GM21576 (cell line): ENCODE measurements around the gene CETP.

Source experiments
- ATAC-seq: cut with Tn5 transposase; IDR thresholded peaks from one replicate; pipeline ENCODE4 v1.9.1; 2021; ENCODE audit warnings: mild to moderate bottlenecking, moderate library complexity; ENCODE audit not compliant: unreplicated experiment

Gene CETP

DNA sequence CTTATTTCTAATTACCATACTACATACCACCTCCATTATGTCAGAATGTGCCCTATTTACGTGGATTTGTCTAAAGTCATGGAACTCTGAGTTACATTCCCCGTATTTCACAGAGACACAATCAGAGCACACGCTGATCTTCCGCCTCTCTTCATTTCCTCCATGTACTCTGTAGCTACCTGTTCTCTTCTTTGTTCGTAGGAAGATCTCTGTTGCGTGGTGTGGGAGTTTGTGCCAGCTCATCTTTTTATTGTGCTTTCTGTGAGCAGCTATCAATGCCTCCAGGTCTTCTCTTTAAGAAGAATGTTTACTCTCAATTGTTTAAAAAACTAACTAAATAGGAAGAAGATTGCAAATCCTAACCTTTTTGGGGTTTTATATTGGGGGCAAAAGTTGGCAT is 54.6 kb downstream of the CETP start:
- no peak for ATAC-seq

DNA sequence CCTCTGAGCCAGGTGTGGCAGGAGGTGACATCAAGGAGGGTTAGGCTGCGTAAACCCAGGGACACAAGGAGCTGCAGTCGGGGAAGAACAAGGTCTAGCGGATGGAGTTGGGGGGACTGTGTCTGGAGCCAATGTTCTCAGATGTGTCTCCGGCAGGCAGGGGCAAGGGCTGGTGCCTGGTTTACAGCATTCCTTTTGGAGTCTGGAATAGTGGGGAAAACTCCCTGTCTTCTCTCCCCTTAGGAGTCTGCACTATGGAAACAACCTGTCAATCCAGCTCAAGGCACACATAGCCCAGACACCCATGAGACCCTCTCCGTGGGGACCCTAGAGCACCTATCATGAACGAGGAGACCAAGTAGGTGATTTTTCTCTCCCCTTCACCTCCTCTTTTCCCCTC is 55.1 kb downstream of the CETP start:
- no peak for ATAC-seq

DNA sequence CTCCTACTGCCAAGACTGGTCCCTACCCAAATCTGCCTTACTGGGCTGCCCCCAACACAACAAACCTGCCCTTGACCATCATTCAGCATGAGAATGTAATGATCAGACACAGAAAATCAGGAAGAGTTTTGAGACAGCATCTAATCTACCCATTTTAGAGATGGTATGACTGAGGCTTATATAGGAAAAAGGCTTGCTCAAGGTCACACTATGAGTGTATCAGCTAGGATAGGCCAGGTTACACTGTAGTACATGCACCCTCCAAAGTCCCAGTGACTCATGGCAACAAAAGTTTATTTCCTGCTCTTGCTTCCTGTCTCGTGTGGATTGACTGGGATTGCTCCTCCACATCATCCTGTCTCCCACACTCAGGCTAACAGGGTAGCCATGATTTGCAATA is 55.5 kb downstream of the CETP start:
- no peak for ATAC-seq

GRCh38 chr16:57019746-57020145 is 58.0 kb downstream of the CETP start:
- ATAC-seq, result no peak

GRCh38 chr16:57020651-57021050 is 58.9 kb downstream of the CETP start:
- ATAC-seq, result no peak

DNA sequence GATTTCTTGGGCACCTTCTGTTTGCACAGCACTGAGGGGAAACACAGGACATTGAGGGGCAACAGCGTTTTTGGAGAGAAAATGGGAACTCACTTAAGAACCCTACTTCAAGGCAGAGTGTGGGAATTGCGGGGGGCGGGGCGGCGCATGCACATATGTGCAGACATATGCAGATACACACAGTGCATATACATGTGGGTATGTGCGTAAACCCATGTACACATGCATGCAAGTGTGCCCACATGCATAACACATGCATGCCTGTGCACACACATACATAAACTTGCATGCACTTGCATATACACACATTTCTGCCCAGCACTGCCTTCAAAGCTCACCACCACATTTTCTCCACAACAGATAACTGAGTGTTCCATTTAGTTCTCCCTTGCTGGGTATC is 60.0 kb downstream of the CETP start:
- no peak for ATAC-seq

DNA sequence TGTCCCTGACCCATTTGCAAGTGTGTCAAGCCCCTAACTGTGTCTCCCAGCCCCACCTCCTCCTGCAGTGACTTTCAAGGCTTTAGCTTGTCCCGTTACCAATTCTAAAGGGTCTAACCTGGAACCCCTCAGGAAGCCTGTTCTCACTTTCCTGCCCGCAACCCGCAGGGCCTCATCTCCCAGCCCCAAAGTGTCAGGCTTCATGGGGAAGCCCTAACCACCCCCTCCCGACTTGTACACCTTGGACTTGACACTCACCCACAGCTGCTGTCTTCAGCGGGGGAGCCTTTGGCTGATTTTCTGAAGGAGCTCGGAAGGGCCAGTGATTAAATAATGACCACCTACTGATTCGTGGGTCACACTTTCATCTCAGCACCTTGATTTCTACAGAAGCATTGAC is 60.7 kb downstream of the CETP start:
- ATAC-seq, result no peak

DNA sequence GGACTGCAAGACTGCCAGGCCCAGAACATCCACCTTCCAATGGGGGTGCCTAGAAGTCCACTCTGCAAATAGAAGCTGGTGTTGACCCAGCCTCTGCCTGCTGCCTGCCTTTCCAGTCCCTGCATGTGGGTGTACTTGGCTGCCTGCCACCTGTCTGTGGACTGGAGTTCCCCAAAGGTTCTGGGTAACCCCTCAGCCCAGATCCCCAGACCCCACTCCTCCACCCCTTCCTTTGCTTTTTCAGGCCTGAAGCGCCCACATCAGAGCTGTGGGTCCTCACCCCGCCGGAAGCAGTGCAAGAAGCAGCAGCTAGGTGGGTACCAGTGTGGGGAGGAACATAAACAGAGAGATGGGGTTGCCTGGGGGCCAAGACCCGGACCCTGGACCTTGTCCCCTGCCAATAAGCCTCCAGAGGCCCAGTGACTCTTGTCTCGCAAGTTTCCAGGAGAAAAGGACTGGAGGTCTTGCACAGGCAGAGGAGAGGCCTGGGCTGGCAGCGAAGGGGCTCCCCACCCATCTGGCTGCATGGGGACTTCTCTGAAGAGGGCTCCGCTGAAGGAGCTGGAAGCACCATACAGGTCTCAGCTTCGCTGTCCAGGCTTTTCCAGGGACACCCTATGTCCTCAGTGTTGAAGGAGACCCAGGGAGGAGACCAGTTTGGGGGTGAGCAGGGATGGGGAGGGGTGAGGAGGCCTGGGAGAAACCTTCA is 61.9 kb downstream of the CETP start:
- ATAC-seq, result no peak

DNA sequence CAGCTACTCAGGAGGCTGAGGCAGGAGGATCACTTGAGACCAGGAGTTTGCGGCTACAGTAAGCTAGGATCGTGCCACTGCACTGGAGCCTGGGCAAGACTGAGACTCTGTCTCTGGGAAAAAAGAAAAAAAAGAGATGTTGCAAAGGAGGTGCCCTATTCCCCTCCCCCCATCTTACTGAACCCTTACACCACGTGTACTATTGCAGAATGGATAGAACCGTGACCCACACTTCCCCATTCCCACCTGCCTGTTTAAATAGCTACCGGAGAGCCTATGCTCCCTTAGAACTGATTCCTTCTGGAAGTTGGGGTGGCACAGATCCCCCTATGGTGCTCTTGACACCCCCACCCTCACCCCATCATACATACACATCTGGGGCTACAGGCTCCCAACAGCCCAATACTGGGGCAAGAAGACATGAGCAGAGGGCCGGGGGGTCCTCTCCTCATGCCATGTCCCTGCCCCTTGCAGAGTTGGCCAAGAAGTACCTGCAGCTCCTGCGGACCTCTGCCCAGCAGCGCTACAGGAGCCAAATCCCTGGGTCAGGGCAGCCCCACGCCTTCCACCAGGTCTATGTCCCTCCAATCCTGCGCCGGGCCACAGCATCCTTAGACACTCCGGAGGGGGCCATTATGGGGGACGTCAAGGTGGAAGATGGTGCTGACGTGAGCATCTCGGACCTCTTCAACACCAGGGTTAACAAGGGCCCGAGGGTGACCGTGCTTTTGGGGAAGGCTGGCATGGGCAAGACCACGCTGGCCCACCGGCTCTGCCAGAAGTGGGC is 63.3 kb downstream of the CETP start:
- no peak for ATAC-seq

DNA sequence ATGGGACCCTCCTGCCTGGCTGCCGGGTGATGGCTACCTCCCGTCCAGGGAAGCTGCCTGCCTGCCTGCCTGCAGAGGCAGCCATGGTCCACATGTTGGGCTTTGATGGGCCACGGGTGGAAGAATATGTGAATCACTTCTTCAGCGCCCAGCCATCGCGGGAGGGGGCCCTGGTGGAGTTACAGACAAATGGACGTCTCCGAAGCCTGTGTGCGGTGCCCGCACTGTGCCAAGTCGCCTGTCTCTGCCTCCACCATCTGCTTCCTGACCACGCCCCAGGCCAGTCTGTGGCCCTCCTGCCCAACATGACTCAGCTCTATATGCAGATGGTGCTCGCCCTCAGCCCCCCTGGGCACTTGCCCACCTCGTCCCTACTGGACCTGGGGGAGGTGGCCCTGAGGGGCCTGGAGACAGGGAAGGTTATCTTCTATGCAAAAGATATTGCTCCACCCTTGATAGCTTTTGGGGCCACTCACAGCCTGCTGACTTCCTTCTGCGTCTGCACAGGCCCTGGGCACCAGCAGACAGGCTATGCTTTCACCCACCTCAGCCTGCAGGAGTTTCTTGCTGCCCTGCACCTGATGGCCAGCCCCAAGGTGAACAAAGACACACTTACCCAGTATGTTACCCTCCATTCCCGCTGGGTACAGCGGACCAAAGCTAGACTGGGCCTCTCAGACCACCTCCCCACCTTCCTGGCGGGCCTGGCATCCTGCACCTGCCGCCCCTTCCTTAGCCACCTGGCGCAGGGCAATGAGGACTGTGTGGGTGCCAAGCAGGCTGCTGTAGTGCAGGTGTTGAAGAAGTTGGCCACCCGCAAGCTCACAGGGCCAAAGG is 64.4 kb downstream of the CETP start:
- ATAC-seq, result no peak

DNA sequence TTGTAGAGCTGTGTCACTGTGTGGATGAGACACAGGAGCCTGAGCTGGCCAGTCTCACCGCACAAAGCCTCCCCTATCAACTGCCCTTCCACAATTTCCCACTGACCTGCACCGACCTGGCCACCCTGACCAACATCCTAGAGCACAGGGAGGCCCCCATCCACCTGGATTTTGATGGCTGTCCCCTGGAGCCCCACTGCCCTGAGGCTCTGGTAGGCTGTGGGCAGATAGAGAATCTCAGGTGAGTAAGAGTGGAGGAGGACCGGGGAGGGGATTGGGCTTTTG is 65.0 kb downstream of the CETP start:
- ATAC-seq, result no peak

- no peak for ATAC-seq
Measured at GRCh38 chr16:57027067-57027466, 65.3 kb downstream of the CETP start.

DNA sequence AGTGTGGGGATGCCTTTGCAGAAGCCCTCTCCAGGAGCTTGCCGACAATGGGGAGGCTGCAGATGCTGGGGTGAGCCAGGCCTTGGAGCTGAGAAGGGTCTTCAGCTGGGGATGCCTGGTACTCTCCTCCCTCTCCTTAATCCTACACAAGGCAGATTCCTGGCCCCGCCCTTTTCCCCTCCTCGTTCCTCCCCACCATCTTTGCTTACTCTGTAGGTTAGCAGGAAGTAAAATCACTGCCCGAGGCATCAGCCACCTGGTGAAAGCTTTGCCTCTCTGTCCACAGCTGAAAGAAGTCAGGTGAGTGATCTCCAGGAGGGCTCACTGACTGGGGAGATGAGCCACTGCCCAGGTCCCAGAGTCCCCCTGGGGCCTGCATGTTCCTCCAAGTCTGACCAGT is 66.3 kb downstream of the CETP start:
- no peak for ATAC-seq

DNA sequence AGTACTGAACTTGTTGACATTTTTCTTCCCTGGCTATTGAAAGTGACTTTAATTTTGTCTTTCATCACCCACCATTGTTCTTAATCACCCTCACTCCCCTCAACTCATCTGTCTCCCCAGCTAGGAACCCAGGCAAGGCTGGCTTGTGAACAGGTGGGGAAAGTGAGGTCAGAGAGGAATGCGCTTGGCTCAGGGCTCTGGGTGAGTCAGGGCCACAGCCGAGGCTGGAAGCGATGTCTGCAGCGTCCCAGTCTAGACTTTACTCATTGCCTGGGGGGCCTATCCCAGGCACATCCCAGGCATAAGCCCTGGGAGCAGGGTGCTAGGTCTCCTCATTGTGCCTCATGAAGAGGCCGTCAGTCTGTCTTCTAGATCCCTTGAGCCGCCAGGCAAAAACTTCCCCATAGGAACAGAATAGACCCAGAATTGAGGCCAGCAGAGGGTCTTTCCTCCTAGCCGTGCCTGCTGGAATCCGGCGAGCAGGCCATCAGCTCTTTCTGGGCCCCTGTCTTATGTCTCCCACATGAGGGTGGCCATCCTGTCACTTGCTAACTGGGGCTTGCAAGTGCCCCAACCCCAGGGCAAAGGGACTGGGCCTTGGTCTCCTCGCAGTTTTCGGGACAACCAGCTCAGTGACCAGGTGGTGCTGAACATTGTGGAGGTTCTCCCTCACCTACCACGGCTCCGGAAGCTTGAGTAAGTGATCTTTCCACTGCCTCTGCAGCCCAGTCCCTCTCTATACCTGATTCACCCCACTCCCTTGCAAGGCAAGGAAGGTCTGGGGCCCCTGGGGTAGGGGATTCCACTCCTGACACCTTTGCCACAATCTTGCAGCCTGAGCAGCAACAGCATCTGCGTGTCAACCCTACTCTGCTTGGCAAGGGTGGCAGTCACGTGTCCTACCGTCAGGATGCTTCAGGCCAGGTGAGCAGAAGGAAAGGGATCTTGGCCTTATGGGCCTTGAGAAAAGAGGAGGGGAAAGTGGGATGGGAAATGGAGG is 67.7 kb downstream of the CETP start:
- ATAC-seq, result no peak

DNA sequence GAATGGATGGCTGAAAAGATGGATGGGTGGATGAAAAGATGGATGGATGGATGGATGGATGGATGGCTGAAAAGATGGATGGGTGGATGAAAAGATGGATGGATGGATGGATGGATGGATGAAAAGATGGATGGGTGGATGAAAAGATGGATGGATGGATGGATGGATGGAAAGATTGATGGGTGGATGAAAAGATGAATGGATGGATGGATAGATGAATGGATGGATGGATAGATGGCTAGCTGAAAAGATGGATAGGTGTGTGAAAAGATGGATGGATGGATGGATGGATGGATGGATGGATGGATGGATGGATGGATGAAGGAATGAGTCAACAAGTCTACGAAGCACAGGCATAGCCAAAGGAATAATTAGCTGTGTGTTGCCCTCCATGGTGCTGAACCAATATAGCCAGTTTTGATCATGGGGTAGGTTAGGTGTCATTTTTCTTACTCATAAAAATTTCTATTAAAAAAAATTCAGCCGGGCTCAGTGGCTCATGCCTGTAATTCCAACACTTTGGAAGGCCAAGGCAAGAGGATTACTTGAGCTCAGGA is 68.7 kb downstream of the CETP start:
- no peak for ATAC-seq

GRCh38 chr16:57031156-57031555 is 69.4 kb downstream of the CETP start:
- ATAC-seq, result no peak

- no peak for ATAC-seq
Measured at GRCh38 chr16:57032346-57032745, 70.6 kb downstream of the CETP start.

GRCh38 chr16:57032931-57033330 is 71.2 kb downstream of the CETP start:
- ATAC-seq, result no peak
